Superior temporal gyrus (tissue), 1 donor: Measurements from ENCODE around the gene SKAP2.
"Not testable (repeated sequence)": the region's sequence is repeated elsewhere in the genome, so short reads cannot be mapped to it uniquely, and the experiment has no call there.

Experiments
- DNase-seq: peaks from one replicate; pipeline ENCODE4 v3.0.0-alpha.2; 2016; ENCODE audit errors: extremely low spot score

SKAP2 gene

GRCh38 chr7:26857506-26858240, 6.7 kb downstream of the SKAP2 start:
- DNase-seq, result no peak

- DNase-seq, result no peak
Measured at GRCh38 chr7:26857170-26857505, 7.3 kb downstream of the SKAP2 start.

- DNase-seq, result no peak
Measured at GRCh38 chr7:26856176-26856985, 8.0 kb downstream of the SKAP2 start.

- DNase-seq, result no peak
Measured at GRCh38 chr7:26854876-26855855, 9.2 kb downstream of the SKAP2 start.

- peak; percentile 77 for DNase-seq
Measured at GRCh38 chr7:26853788-26854393, 10.5 kb downstream of the SKAP2 start.

GRCh38 chr7:26850193-26850651, 14.2 kb downstream of the SKAP2 start:
- no peak for DNase-seq

- no peak for DNase-seq
Measured at GRCh38 chr7:26843705-26844104, 20.7 kb downstream of the SKAP2 start.

- no peak for DNase-seq
Measured at GRCh38 chr7:26842897-26843296, 21.5 kb downstream of the SKAP2 start.

- DNase-seq, result no peak
Measured at GRCh38 chr7:26841003-26841739, 23.2 kb downstream of the SKAP2 start.

- not testable (repeated sequence) for DNase-seq
Measured at GRCh38 chr7:26836793-26837192, 27.6 kb downstream of the SKAP2 start.

GRCh38 chr7:26815426-26815825, 49.0 kb downstream of the SKAP2 start:
- no peak for DNase-seq

GRCh38 chr7:26813432-26813831, 51.0 kb downstream of the SKAP2 start:
- DNase-seq, result no peak

GRCh38 chr7:26794541-26794940, 69.8 kb downstream of the SKAP2 start:
- no peak for DNase-seq

GRCh38 chr7:26792576-26792975, 71.8 kb downstream of the SKAP2 start:
- no peak for DNase-seq

GRCh38 chr7:26792006-26792405, 72.4 kb downstream of the SKAP2 start:
- DNase-seq, result no peak

GRCh38 chr7:26789481-26790184, 74.8 kb downstream of the SKAP2 start:
- DNase-seq, result no peak

GRCh38 chr7:26787701-26788100, 76.7 kb downstream of the SKAP2 start:
- DNase-seq, result no peak

- no peak for DNase-seq
Measured at GRCh38 chr7:26784118-26784517, 80.3 kb downstream of the SKAP2 start.

GRCh38 chr7:26782501-26782900, 81.9 kb downstream of the SKAP2 start:
- no peak for DNase-seq

GRCh38 chr7:26779978-26780595, 84.3 kb downstream of the SKAP2 start:
- DNase-seq, result no peak
